Measurements from ENCODE around the gene KCNK5. TPM values are rescaled to one million over a fixed set of nuclear protein-coding genes. Genes with fewer than 3 reads are reported as not detected.
A peak's percentile ranks its signal among the peaks of the same experiment; 100 is the strongest.

Gene KCNK5
- total RNA-seq, 1 experiment from 2014 or later = 19.8 TPM

DNA sequence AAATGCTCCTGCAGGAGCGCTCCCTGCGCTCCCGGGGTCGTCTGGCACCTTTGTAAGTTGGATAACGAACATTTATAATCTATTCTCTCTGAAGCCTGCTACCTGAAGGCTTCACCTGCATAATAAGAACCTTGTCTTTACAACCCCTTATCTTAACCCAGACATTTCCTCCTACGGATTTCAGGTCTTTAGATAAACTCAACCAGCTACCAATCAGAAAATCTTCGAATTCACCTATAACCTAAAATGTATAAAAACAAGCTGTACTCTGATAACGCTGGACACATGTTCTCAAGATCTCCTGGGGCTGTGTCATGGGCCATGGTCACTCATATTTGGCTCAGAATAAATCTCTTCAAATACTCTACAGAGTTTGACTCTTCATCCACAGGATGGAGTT, 4.1 kb upstream of the KCNK5 start:
- Histone ChIP-seq H3K27me3 (replicated peaks; ENCODE audit: control insufficient read depth, insufficient read depth, low read length) (no peaks in the 10 kb centered on the region), H3K4me1 (no peaks in the 10 kb centered on the region), H3K36me3 (ENCODE audit: control insufficient read depth, insufficient read depth, low read length) (no peaks in the 10 kb centered on the region), H3K9me3 (no peaks in the 10 kb centered on the region), H3K4me3 (ENCODE audit: low read depth, low read length) (no peak overlapping the region)
- POLR2A ChIA-PET = no interaction called here
- Mint-ChIP-seq H3K9me3 (ENCODE audit: unreplicated experiment) (no peaks in the 10 kb centered on the region), H3K27me3 (ENCODE audit: insufficient read depth, unreplicated experiment) (no peaks in the 10 kb centered on the region), H3K27ac (ENCODE audit: unreplicated experiment) (no peak overlapping the region), H3K4me1 (ENCODE audit: low read depth, unreplicated experiment) (peaks cover 16% of the 10 kb centered on the region), H3K4me3 (ENCODE audit: unreplicated experiment) (no peak overlapping the region), H3K36me3 (ENCODE audit: insufficient read depth, unreplicated experiment) (peaks cover 4% of the 10 kb centered on the region)
- BruUV-seq (replicated peaks) = no TSS peak
- CTCF ChIA-PET = no interaction called here
- no peak for TF ChIP-seq CTCF (IDR thresholded peaks at IDR 0.05; ENCODE audit: insufficient read depth in 1 of 2, low read depth in 1 of 2, low read length in 1 of 2, severe bottlenecking in 1 of 2, unreplicated experiment in 1 of 2)
- DNase-seq = no peak
- intact Hi-C loops (cut with micrococcal nuclease; ENCODE audit: unreplicated experiment) = no loop called here

- Mint-ChIP-seq H3K27me3 (ENCODE audit: insufficient read depth, unreplicated experiment) (no peaks in the 10 kb centered on the region), H3K4me3 (ENCODE audit: unreplicated experiment) (no peak overlapping the region), H3K4me1 (ENCODE audit: low read depth, unreplicated experiment) (peaks cover 16% of the 10 kb centered on the region), H3K27ac (ENCODE audit: unreplicated experiment) (peak overlapping the region; percentile 20), H3K9me3 (ENCODE audit: unreplicated experiment) (no peaks in the 10 kb centered on the region), H3K36me3 (ENCODE audit: insufficient read depth, unreplicated experiment) (peaks cover 9% of the 10 kb centered on the region)
- intact Hi-C loops (cut with micrococcal nuclease; ENCODE audit: unreplicated experiment) = no loop called here
- CTCF ChIA-PET = interaction anchor here (0.6 kb wide), 1 partner anchor 448 kb away, joined by 3 read pairs; no protein-coding TSS in a partner anchor
- no peak for TF ChIP-seq CTCF (IDR thresholded peaks at IDR 0.05; ENCODE audit: insufficient read depth in 1 of 2, low read depth in 1 of 2, low read length in 1 of 2, severe bottlenecking in 1 of 2, unreplicated experiment in 1 of 2)
- H3K4me1 ChIP-seq = peaks cover 8% of the 10 kb centered on the region; the same call in 1 of the 2 replicates
- no peak overlapping the region for H3K4me3 ChIP-seq (ENCODE audit: low read depth, low read length)
- no TSS peak for BruUV-seq (replicated peaks)
- H3K27me3 ChIP-seq (replicated peaks; ENCODE audit: control insufficient read depth, insufficient read depth, low read length) = no peaks in the 10 kb centered on the region
- H3K36me3 ChIP-seq (ENCODE audit: control insufficient read depth, insufficient read depth, low read length) = no peaks in the 10 kb centered on the region
- H3K9me3 ChIP-seq = no peaks in the 10 kb centered on the region
- POLR2A ChIA-PET = no interaction called here
- no peak for DNase-seq
Measured at GRCh38 chr6:39231521-39232243, 2.4 kb upstream of the KCNK5 start.

DNA sequence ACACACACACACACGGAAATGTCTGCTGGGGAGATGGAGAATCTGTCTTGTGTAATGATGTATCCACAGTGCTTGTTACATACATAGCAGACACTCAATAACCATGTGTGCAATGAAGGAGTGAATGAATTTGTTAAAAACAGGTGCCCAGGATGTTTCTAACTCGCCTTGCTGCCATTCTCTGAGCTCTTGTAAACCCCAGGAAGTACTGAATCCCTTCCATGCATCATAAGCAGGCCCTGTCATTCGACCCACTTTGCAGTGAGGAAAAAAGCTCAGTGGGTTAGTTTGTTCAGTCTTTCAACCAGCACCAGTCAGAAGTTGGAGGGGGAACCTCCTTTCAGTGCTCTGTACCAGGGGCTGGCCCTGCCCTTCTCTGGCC, 1.4 kb upstream of the KCNK5 start:
- intact Hi-C loops (cut with micrococcal nuclease; ENCODE audit: unreplicated experiment) = no loop called here
- ChIA-PET CTCF (no interaction called here), POLR2A (no interaction called here)
- peaks cover 16% of the 10 kb centered on the region for H3K36me3 Mint-ChIP-seq (ENCODE audit: insufficient read depth, unreplicated experiment)
- no peaks in the 10 kb centered on the region for H3K9me3 Mint-ChIP-seq (ENCODE audit: unreplicated experiment)
- TF ChIP-seq CTCF (IDR thresholded peaks at IDR 0.05; ENCODE audit: insufficient read depth in 1 of 2, low read depth in 1 of 2, low read length in 1 of 2, severe bottlenecking in 1 of 2, unreplicated experiment in 1 of 2) = no peak
- peaks cover 24% of the 10 kb centered on the region for H3K4me1 Mint-ChIP-seq (ENCODE audit: low read depth, unreplicated experiment)
- no peaks in the 10 kb centered on the region for H3K9me3 ChIP-seq
- peaks cover 19% of the 10 kb centered on the region for H3K4me1 ChIP-seq
- DNase-seq = no peak
- no peak overlapping the region for H3K4me3 Mint-ChIP-seq (ENCODE audit: unreplicated experiment)
- H3K27ac Mint-ChIP-seq (ENCODE audit: unreplicated experiment) = no peak overlapping the region
- H3K36me3 ChIP-seq (ENCODE audit: control insufficient read depth, insufficient read depth, low read length) = no peaks in the 10 kb centered on the region
- H3K27me3 Mint-ChIP-seq (ENCODE audit: insufficient read depth, unreplicated experiment) = no peaks in the 10 kb centered on the region
- no peaks in the 10 kb centered on the region for H3K27me3 ChIP-seq (replicated peaks; ENCODE audit: control insufficient read depth, insufficient read depth, low read length)
- BruUV-seq (replicated peaks) = no TSS peak
- H3K4me3 ChIP-seq (ENCODE audit: low read depth, low read length) = no peak overlapping the region

Measured in Caco-2 (cell line).